Ramos (cell line): ENCODE measurements around the gene AFAP1.

Experiments
- in situ Hi-C: fragments of 300-500 bp; cut with MboI; formaldehyde crosslinking; loops from one replicate; pipeline ENCODE4 v1.14.3; 2022; ENCODE audit warnings: low sequenced_read_pairs; ENCODE audit not compliant: unreplicated experiment

AFAP1 gene

DNA sequence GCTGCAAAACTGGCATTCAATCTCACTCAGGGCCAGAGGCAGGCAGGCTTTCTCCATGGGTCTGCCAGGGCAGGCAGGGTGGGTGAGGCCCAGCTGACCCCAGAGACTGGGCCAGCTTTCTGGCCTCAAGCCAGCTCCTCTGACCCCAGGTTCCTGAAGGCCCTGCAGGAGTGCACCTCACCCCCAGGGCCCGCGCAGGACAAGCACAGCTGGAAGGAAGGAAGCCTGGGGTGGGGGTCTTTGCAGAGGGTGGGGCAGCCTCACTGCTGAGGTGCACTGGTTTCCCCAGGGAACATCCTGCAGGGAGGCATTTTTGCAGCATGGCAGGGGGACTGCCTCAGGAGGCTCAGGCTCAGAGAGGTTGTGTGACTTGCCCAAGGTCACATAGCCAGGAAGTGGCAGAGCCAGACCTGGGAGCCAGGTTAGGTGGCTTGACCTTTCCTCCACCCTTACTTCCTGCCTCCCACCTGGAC, 31.5 kb upstream of the AFAP1 start:
- in situ Hi-C loops: no loop called here

DNA sequence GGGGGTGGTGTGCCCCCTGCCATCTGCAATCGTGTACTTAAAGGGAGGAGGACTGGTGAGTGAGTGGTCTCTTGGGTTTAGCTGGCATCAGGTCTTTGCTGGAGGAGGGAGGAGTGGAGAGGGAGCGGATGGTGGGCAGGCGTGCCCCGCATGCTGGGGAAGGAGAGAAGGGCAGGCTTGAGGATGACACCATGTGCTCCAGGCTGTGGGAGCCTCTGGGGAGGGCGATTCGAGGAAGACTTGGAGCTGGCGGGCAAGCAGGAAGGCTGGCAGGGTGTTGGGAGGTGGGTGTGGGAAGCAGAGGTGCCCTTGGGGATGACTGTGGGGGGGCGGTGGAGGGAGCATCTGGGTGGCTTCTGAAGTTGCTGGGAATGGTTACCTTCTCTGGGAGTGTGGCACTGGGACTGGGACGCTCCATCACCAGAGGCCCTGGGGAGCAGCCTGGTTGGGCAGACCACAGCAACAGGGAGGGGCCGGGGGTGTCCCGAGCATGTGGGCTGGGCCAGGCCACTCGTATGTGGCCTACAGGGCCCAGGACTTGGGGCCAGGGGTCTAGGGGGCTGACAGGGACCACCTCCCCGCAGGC, 30.8 kb upstream of the AFAP1 start:
- in situ Hi-C loops: no loop called here

GRCh38 chr4:7968262-7968896, 28.7 kb upstream of the AFAP1 start:
- in situ Hi-C loops: no loop called here

DNA sequence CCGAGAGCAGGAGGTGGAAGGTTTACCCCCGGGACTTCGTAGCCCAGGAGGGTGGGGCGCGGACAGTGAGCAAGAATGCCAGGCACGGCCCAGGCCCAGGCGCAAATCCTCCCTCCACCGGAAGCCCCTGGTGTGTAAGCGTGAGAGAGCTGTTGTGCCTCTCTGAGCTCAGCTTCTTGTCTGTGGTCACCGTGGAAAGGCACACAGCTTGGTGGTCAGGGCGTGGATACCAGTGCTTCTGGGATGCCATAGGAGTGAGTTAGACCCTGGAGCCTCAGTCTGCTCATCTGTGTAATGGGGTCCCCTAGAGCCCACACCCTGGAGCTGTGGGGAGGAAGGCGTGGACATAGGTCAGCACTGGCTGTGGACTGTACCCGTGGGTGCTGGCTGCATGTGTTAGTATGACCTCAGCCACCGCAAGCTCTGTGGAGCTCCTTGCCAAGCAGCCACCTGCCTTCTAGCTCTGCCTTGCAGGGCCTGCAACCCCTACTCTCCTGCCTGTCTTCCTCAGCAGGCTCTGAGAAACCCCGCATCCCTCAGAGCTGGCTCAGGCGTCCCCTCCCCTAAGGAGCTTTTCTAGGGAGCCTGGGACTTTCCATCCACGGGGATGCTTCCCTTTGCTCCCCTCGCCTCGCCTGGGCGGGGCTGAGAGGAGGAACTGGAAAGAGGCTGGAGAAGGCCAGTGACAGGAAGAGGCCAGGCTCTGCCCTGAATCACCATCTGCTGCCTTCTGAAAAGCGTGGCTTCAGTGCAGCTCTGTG, 28.0 kb upstream of the AFAP1 start:
- in situ Hi-C loops: no loop called here

- in situ Hi-C loops: no loop called here
These were observed 27.4 kb upstream of the AFAP1 start for GRCh38 chr4:7967063-7967440.

DNA sequence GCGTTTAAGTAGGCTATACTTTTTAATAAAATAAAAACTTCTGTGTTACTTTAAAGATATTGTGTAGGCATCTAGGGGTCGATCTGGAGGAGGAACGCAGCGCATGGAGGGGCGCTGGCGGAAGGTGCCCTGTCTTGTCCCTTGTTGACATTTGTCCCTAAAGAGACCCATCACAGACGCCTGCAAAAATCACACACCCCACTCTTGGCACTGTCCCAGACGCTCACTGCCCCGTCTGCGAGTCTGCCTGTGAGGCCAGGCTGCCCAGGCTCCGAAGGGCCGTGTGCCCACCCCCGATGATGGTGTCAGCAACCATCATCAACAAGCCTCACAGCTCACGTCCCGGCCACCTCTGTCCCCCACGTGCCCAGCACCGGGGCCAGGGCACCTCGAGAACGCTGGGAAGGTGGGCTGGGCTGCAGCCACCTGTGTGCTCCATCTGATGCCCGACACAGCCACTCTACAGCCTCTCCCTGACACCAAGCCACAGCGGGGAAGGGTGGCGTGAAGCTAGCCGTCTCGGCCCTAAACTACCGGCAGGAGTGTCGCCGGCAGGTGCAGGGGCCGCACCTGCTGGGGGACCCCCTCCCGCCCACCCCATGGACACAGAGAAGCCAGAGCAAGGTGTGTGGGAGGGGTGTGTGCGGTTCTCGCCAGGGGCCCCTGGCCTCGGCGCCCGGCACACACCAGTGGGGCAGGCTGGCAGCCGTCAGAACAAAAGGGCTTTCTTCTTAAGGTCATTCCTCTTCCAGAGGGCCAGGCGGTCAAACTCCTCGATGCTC, 26.8 kb upstream of the AFAP1 start:
- in situ Hi-C loops: no loop called here

- in situ Hi-C loops: no loop called here
These were observed 25.4 kb upstream of the AFAP1 start for GRCh38 chr4:7964890-7965662.

DNA sequence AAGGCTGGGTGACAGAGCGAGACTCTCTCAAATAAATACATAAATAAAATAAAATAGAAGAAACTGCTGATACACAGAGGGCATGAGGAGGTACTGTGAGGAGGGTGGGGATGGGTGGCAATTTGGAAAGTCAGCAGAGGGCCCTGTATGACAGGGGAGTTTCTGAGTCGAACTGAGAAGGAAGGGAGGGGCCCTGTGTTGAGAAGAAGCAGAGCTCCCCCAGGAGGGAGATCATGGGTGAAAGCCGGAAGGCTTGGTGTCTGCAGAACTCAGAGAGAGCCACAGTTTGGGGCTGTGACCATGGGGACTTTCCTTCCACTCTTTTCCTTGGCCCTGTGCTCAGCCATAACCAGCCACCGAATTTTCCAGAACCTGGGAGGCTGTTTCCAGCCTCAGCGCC, 24.8 kb upstream of the AFAP1 start:
- in situ Hi-C loops: no loop called here

DNA sequence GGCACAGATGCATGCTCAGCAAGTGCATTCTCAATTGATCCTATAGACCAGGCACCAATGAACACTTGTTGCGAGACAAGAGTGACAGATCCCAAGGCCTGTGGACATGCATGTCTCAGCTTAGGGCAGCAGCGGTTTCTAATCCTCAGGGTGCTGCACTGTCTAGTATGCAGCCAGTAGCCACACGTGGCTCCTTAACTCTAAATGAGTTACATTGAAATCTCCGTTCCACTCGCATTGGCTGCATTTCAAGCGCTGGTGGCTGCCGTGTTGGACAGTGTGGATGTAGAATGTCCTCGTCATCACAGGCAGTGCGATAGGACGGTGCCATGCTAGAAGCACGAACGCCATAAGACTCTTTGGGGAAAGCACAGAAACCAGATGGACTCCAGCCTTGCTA, 24.0 kb upstream of the AFAP1 start:
- in situ Hi-C loops: no loop called here

DNA sequence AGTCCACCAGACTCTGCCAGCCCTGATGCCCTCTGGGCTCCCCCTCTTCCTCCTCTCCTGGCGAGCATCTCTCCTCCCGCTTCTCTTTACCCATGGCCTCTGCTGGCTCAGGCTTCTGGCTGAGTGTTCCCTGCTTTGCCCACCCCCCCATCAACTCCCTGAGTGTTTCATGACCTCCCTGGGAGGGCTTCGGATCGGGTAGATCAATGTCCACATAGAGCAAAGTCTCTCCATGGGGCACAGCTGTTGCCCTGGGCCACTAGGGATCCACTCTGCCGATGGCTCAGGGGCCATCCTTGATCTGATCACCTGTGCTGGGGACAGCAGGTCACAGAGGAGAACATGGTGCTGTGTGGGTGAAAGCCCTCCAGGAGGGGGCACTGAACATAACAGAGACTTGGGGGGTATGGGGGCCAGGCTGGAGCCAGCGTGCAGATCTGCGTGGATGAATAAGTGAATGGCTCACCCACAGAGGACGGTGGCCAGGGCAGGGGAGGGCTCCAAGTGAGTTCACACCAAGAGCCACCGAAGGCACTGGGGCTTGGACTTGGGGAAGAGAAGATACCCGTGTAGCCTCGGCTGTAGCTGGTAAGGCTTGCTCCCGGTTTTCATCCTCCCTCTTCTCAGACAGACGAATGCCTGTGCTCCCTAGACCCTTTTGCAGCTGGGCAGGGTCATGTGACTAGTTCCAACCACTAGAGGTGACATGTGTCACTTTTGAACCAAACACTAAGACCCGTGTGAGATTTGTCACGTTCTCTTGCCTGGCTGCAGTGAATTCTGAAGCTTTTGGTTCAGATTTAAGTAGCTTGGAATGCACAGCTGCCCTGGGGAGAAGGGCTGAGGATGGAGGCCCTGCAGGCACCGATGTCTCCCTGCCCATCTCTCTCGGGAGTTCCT, 23.2 kb upstream of the AFAP1 start:
- in situ Hi-C loops: no loop called here

DNA sequence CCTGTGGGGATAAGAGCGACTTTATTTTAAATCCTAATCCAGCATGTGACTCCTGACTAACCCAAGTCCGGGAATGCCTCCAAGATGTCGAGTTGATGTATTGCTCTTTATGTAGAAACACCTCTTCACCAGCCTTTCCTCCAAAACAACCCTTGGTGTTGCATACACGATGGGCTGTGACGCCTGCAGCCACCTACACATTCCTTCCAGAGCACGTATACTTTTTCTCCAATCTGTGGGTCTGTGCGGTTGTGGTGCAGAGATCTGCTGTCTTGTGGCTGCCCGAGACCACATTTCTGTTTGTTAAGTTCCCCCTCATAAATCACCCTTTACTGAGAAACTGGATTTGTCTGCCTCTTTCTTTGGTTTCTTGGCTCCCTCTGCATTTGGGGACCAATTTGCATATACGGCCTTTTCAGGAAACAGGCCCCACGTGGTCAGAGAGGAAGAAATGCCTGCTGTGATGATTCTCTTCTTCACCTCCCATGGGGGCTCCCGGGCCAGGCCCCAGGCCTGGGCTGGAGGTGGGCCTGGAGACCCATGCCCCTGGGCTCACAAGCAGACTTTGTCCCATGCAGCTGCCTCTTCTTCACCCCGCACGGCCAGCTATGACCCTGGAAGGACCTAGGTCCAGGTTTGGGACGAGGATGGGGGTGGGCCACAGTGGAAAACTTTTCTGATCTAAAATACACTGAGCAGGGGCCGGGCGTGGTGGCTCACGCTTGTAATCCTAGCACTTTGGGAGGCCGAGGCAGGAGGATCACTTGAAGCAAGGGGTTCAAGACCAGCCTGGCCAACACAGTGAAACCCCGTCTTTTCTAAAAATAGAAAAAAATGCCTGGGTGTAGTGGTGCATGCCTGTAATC, 21.4 kb upstream of the AFAP1 start:
- in situ Hi-C loops: no loop called here

DNA sequence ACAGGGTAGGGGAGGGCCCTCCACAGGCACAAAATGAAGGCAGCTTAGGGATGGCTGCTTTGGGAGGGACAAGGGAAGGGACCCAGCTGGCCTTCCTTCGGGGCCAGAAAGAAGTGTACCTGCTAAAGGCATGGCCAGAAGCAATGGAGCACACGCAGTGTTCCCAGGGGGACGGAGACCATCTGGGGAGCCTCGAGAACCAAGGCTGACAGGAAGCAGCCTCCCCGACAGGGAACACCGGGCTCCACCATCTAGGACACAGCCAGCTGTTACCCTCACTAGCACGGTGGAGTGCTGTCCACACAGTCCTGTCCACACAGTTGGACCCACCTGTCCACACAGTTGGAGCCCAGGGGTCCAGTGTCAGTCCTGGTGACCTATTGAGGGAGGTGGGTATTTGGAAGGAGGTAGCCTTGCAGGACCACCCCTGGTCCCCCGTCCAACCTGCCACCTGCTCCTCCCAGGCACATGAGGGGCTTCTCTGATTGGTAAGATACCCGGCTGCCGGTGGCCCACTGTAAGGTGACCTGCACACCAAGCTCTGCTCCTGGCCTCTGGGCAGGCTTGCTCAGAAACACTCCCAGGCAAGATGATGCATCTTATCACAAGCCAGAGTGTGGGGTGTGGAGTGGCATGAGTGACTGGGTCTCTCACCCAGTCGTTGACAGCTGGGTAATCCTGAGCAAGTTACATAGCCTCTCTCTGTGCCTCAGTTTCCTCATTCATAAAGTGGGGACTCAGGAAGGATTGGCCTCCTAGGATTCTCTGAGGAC, 20.5 kb upstream of the AFAP1 start:
- in situ Hi-C loops: no loop called here

DNA sequence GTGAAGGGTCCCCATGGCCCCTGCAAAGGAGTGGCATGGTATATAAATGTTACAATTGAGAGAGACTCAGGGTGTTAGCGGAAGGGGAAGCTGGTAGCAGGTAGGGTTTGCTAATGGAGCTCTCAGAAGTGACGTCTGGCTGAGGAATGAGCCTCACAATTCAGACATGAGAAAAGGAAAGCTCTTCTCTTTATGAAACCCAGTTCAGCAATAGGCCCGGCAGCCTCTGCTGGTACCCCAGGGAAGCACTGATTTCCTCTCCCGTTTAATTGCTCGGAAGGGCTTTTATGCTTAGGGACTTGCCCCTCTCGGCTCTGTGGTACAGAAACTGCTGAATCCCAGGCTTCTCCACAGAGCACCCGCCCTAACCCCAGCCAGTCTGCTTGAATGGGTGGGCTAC, 19.4 kb upstream of the AFAP1 start:
- in situ Hi-C loops: no loop called here

DNA sequence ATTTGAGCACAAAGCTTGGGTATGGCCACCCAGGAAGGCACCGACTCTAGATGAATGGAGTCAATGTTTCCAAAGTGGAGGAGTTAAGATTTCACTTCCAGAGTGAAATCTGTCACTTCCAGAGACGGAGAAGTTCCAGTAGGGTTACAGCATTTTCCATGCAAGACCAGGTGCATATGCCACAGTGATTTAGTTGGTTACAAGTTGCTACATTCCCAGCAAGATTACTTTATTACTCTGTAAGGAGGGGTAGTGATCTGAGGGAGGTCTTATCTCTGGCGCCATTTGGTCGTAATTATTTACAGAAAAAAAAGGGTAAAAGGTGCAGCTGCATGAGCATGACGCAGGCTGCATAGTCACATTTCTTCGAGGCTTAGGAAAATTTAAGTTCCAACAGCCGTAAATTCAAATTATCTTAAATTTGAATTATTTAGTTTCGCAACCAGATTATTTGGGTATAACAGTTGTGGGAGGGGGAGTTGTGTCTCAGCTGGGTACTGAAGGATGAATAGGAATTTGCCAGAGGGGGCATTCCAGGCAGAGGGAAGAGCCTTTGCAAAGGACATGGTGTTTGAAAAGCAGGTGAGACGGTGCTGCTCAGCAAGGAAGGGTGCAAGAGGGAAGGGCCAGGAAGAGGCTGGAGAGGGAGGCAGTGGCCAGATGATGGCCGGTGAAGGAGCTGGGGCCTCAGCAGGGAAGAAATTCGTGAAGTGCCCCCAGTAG, 17.4 kb upstream of the AFAP1 start:
- in situ Hi-C loops: no loop called here

DNA sequence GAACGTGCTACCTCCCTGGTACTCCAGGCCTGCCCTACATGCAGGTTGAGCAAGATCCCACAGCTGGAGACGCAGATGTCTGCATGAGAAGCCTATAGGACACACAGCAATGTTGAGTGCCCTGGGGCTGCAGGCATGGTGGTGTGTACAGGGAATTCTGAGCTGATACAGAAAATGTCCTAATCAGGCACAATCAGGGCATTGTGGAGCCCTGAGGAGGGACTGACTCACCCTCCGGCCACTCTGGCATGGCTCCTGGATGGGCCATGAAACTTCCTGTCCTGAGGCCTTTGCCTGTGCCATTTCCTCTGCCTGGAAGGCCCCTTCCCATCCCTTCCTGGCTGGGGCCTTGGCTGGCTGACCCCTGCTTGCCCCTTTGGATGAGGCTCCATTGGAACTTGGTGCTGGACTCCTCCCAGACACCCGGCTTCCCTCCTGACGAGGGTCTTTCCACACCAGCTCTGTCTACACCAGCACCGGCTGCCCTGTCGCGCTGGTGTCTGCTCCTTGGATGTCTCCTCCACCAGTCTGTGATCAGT, 16.7 kb upstream of the AFAP1 start:
- in situ Hi-C loops: no loop called here

- in situ Hi-C loops: no loop called here
These were observed 15.7 kb upstream of the AFAP1 start for GRCh38 chr4:7955393-7955792.

GRCh38 chr4:7952615-7953014, 13.0 kb upstream of the AFAP1 start:
- in situ Hi-C loops: no loop called here
